Endothelial cell of umbilical vein (primary cell): ENCODE measurements around the gene ERG.

Experiments
- CTCF ChIP-seq, 2 donors: IDR thresholded peaks; 1 replicate in 1 of 2; 2 replicates in 1 of 2; pipeline ENCODE4 v1.5.1; 2011; ENCODE audit warnings: low read length in 2 of 2, mild to moderate bottlenecking in 2 of 2, moderate library complexity in 2 of 2, control low read depth in 1 of 2, inconsistent platforms in 1 of 2, low read depth in 1 of 2; ENCODE audit not compliant: insufficient read depth in 1 of 2; ENCODE audit errors: extremely low read depth in 1 of 2
- EZH2 ChIP-seq: IDR thresholded peaks from 2 replicates; pipeline ENCODE4 v1.6.1; 2012; ENCODE audit warnings: borderline replicate concordance, low read depth, mild to moderate bottlenecking, moderate library complexity, low read length, inconsistent platforms; ENCODE audit not compliant: severe bottlenecking
- FOS ChIP-seq: IDR thresholded peaks from 2 replicates; pipeline ENCODE4 v1.6.1; 2011; ENCODE audit warnings: mild to moderate bottlenecking, low read length, moderate library complexity, borderline replicate concordance; ENCODE audit not compliant: insufficient read depth
- JUN ChIP-seq: IDR thresholded peaks from 2 replicates; pipeline ENCODE4 v1.6.1; 2011; ENCODE audit warnings: borderline replicate concordance, low read depth; ENCODE audit not compliant: insufficient read length, insufficient read depth
- MYC ChIP-seq: IDR thresholded peaks from one replicate; pipeline ENCODE4 v1.6.1; 2011; ENCODE audit warnings: mild to moderate bottlenecking, low read depth, low read length
- POLR2A ChIP-seq: IDR thresholded peaks from 2 replicates; pipeline ENCODE4 v1.6.1; 2012; ENCODE audit warnings: low read depth, mild to moderate bottlenecking, control low read depth, low read length

GRCh38 chr21:38494703-38495102, 3.6 kb downstream of the ERG start:
- no peak for TF ChIP-seq CTCF (IDR thresholded peaks at IDR 0.05; ENCODE audit: extremely low read depth in 1 of 2, insufficient read depth in 1 of 2, low read depth in 1 of 2, low read length in 2 of 2)
- TF ChIP-seq POLR2A, result peak; percentile 86
- no peak for TF ChIP-seq EZH2
- TF ChIP-seq MYC, result no peak
- TF ChIP-seq JUN, result peak; percentile 25
- peak; percentile 46 for TF ChIP-seq FOS
